ENCODE data around the gene SLC16A6.

DNA sequence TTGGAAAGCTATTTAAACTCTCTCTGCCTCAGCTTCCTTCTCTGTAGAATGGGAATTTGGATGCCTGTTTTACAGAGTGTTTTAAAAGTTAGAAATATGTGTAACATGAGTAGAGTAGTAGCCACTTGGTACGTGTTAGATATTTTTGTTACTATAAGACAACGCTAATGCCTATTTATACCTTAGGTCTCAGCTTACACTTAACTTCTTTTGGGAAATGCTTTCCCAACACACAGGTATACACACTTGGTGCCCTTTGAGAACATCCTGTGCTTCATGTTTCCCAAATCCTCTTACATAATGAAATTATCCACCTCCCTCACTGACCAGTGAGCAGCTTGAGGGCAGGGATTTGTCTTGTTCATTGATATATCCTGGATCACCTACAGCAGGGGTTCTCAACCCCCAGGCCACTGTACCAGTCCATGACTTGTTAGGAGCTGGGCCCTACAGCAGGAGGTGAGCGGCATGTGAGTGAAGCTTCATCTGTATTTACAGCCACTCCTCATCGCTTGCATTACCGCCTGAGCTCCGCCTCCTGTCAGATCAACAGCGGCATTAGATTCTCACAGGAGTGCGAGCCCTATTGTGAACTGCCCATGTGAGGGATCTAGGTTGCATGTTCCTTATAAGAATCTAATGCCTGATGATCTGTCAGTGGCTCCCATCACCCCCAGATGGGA is 33.9 kb upstream of the SLC16A6 start:
- TF ChIP-seq, protein P1, sequence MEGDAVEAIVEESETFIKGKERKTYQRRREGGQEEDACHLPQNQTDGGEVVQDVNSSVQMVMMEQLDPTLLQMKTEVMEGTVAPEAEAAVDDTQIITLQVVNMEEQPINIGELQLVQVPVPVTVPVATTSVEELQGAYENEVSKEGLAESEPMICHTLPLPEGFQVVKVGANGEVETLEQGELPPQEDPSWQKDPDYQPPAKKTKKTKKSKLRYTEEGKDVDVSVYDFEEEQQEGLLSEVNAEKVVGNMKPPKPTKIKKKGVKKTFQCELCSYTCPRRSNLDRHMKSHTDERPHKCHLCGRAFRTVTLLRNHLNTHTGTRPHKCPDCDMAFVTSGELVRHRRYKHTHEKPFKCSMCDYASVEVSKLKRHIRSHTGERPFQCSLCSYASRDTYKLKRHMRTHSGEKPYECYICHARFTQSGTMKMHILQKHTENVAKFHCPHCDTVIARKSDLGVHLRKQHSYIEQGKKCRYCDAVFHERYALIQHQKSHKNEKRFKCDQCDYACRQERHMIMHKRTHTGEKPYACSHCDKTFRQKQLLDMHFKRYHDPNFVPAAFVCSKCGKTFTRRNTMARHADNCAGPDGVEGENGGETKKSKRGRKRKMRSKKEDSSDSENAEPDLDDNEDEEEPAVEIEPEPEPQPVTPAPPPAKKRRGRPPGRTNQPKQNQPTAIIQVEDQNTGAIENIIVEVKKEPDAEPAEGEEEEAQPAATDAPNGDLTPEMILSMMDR (optimal IDR thresholded peaks at IDR 0.05 in 1 of 3, IDR thresholded peaks at IDR 0.05 in 1 of 3, conservative IDR thresholded peaks at IDR 0.05 in 1 of 3; ENCODE audit: extremely low read depth in 1 of 3, insufficient read depth in 2 of 3, low read length in 3 of 3): no peak
- TF ChIP-seq EZH2 (IDR thresholded peaks at IDR 0.05; ENCODE audit: low read length): no peak

All from keratinocyte (primary cell).